ENCODE data around the gene UBN2.
"Not testable (repeated sequence)": the region's sequence is repeated elsewhere in the genome, so short reads cannot be mapped to it uniquely, and the experiment has no call there.

The UBN2 gene

GRCh38 chr7:139230774-139231512 is at the start of gene UBN2:
Gene UBN2, plus strand, starts transcription at chr7:139231237. Its CDS starts 248 bp downstream, at chr7:139231485.
- DNase-seq (ENCODE audit: low spot score) = peak; percentile 98

- no peak for DNase-seq (ENCODE audit: low spot score)
Measured at GRCh38 chr7:139181404-139181803, 49.6 kb upstream of the UBN2 start.

- no peak for DNase-seq (ENCODE audit: low spot score)
Measured at GRCh38 chr7:139182363-139182762, 48.7 kb upstream of the UBN2 start.

GRCh38 chr7:139183251-139183650 is 47.8 kb upstream of the UBN2 start:
- no peak for DNase-seq (ENCODE audit: low spot score)

- DNase-seq (ENCODE audit: low spot score) = no peak
Measured at GRCh38 chr7:139183878-139184338, 47.1 kb upstream of the UBN2 start.

- no peak for DNase-seq (ENCODE audit: low spot score)
Measured at GRCh38 chr7:139186146-139186545, 44.9 kb upstream of the UBN2 start.

GRCh38 chr7:139189357-139189756 is 41.7 kb upstream of the UBN2 start:
- DNase-seq (ENCODE audit: low spot score) = no peak

- no peak for DNase-seq (ENCODE audit: low spot score)
Measured at GRCh38 chr7:139192014-139192706, 38.9 kb upstream of the UBN2 start.

- no peak for DNase-seq (ENCODE audit: low spot score)
Measured at GRCh38 chr7:139200382-139200781, 30.7 kb upstream of the UBN2 start.

GRCh38 chr7:139203992-139204391 is 27.0 kb upstream of the UBN2 start:
- no peak for DNase-seq (ENCODE audit: low spot score)

- DNase-seq (ENCODE audit: low spot score) = no peak
Measured at GRCh38 chr7:139205843-139206242, 25.2 kb upstream of the UBN2 start.

GRCh38 chr7:139212133-139212532 is 18.9 kb upstream of the UBN2 start:
- DNase-seq (ENCODE audit: low spot score) = no peak

GRCh38 chr7:139213489-139213888 is 17.5 kb upstream of the UBN2 start:
- DNase-seq (ENCODE audit: low spot score) = not testable (repeated sequence)

GRCh38 chr7:139218173-139218572 is 12.9 kb upstream of the UBN2 start:
- DNase-seq (ENCODE audit: low spot score) = no peak

- DNase-seq (ENCODE audit: low spot score) = no peak
Measured at GRCh38 chr7:139224219-139224618, 6.8 kb upstream of the UBN2 start.

- DNase-seq (ENCODE audit: low spot score) = not testable (repeated sequence)
Measured at GRCh38 chr7:139224836-139225235, 6.2 kb upstream of the UBN2 start.

GRCh38 chr7:139225286-139226157 is 5.5 kb upstream of the UBN2 start:
- not testable (repeated sequence) for DNase-seq (ENCODE audit: low spot score)

GRCh38 chr7:139226158-139226515 is 4.9 kb upstream of the UBN2 start:
- DNase-seq (ENCODE audit: low spot score) = not testable (repeated sequence)

GRCh38 chr7:139226988-139227488 is 4.0 kb upstream of the UBN2 start:
- DNase-seq (ENCODE audit: low spot score) = not testable (repeated sequence)

GRCh38 chr7:139230023-139230422 is 1.0 kb upstream of the UBN2 start:
- no peak for DNase-seq (ENCODE audit: low spot score)

- no peak for DNase-seq (ENCODE audit: low spot score)
Measured at GRCh38 chr7:139230484-139230773, 608 bp upstream of the UBN2 start.
